ENCODE data around the gene ZNF718.
"Not testable (repeated sequence)": the region's sequence is repeated elsewhere in the genome, so short reads cannot be mapped to it uniquely, and the experiment has no call there.

ZNF718 gene

GRCh38 chr4:161496-162284 is 37.4 kb downstream of the ZNF718 start:
- DNase-seq (ENCODE audit: low read depth), result no peak

- not testable (repeated sequence) for DNase-seq (ENCODE audit: low read depth)
Measured at GRCh38 chr4:169640-170039, 45.3 kb downstream of the ZNF718 start.

GRCh38 chr4:171318-171717 is 47.0 kb downstream of the ZNF718 start:
- not testable (repeated sequence) for DNase-seq (ENCODE audit: low read depth)

- DNase-seq (ENCODE audit: low read depth), result no peak
Measured at GRCh38 chr4:173666-174314, 49.5 kb downstream of the ZNF718 start.

- no peak for DNase-seq (ENCODE audit: low read depth)
Measured at GRCh38 chr4:175986-176385, 51.7 kb downstream of the ZNF718 start.

GRCh38 chr4:176995-177394 is 52.7 kb downstream of the ZNF718 start:
- DNase-seq (ENCODE audit: low read depth), result no peak

- DNase-seq (ENCODE audit: low read depth), result not testable (repeated sequence)
Measured at GRCh38 chr4:182225-182624, 57.9 kb downstream of the ZNF718 start.

GRCh38 chr4:188091-188490 is 63.8 kb downstream of the ZNF718 start:
- no peak for DNase-seq (ENCODE audit: low read depth)

- not testable (repeated sequence) for DNase-seq (ENCODE audit: low read depth)
Measured at GRCh38 chr4:195159-195558, 70.9 kb downstream of the ZNF718 start.

GRCh38 chr4:200936-201335 is 76.6 kb downstream of the ZNF718 start:
- DNase-seq (ENCODE audit: low read depth), result no peak

GRCh38 chr4:202822-203221 is 78.5 kb downstream of the ZNF718 start:
- not testable (repeated sequence) for DNase-seq (ENCODE audit: low read depth)

GRCh38 chr4:205097-205756 is 80.9 kb downstream of the ZNF718 start:
- no peak for DNase-seq (ENCODE audit: low read depth)

- no peak for DNase-seq (ENCODE audit: low read depth)
Measured at GRCh38 chr4:206054-206453, 81.8 kb downstream of the ZNF718 start.

GRCh38 chr4:208416-209096 is 84.3 kb downstream of the ZNF718 start:
- not testable (repeated sequence) for DNase-seq (ENCODE audit: low read depth)

- no peak for DNase-seq (ENCODE audit: low read depth)
Measured at GRCh38 chr4:211033-211511, 86.8 kb downstream of the ZNF718 start.

- peak; percentile 86 for DNase-seq (ENCODE audit: low read depth)
Measured at GRCh38 chr4:212438-213188, 88.3 kb downstream of the ZNF718 start.

- peak; percentile 13 for DNase-seq (ENCODE audit: low read depth)
Measured at GRCh38 chr4:213189-213535, 88.9 kb downstream of the ZNF718 start.
